ENCODE data around the gene SLC35G4.
"Not testable (repeated sequence)": the region's sequence is repeated elsewhere in the genome, so short reads cannot be mapped to it uniquely, and the experiment has no call there.

SLC35G4 gene

DNA sequence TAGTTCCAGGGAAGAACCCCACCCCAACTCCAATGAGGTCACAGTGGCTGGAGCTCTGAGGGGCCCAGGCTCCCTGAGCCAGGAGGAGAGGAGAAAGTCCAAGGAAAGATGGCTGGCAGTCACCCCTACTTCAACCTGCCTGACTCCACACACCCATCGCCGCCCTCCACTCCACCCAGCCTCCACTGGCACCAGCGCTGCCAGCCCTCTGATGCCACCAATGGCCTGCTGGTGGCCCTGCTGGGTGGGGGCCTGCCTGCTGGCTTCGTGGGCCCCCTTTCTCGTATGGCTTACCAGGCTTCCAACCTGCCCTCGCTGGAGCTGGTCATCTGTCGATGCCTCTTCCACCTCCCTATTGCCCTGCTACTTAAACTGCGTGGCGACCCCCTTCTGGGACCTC lies at the start of gene SLC35G4:
TSS of gene SLC35G4 (plus strand) at position 109 of the 400 bp plus-strand sequence. CDS start at position 109, 0 bp downstream.
- not testable (repeated sequence) for FAIRE-seq; DNase-seq (ENCODE audit: insufficient read length, low spot score)

DNA sequence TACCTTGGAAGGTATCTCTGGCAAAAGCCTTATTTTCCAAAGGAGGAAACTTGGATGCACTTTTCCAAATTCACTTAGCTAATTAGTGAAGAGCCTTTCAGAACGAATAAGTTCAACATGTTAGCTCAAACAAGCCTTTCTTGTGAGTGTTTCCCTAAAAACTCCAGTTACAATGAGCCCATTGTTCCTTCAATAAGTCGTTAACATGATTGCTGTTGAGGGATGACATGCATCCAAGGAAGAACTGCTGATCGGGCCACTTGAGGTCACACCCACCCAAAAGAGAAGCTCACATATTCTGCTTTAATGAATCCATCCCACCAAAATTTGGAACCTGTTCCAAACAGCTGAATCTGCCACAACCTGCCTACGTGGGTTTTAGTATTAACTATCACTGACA lies 48.1 kb upstream of the SLC35G4 start:
- no peak for FAIRE-seq
- DNase-seq (ENCODE audit: insufficient read length, low spot score): no peak

DNA sequence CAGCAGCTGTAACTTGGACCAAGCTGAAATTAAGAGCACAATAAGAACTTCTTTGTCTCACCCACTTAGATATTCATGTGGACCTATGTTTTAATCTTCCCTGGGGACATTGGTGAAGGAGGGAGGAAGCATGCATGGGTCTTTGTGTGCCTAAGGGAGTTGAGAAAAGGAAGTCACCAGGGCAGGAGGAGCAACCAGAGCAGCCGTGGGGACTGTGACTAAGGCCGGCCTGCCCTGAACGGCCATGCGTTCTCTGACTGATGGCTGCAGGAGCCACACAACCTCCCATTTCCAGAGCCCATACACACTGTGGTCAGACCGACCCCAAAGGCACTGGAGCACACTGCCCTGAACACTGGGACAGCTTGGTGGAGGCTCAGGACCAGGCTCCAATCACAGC lies 43.7 kb upstream of the SLC35G4 start:
- FAIRE-seq: no peak
- no peak for DNase-seq (ENCODE audit: insufficient read length, low spot score)

DNA sequence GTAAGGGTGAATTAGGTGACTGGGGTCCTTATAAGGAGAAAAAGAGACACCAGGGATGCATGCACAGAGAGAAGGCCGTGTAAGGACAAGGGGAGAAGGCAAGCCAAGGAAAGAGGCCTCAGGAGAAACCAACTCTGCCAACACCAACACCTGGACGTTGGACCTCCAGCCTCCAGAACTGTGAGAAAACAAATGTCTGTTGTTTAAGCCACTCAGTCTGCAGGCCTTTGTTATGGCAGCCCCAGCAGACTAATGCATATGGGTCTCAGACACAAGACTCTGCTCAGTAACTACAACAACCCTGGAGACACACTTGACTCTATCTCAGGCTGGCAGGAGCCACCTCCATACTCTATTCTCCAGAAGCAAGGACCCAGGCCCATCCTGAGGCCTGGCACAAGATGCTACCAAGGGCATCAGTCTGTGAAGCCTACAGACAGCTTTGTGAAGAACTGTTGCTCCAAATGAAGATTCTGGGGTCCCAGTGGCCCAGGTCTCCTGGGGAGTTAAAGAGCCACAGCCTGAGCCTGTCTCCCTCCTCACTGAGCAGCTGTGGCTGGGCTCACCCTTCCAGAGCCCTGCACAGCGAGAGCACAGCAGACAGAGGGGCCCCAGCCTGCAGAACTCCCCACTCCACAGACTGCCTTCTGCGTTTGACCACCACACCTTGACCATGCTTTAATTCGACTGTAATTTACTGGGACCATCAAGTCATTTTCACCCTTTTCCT lies 43.0 kb upstream of the SLC35G4 start:
- FAIRE-seq (no peak), DNase-seq (ENCODE audit: insufficient read length, low spot score) (no peak)

DNA sequence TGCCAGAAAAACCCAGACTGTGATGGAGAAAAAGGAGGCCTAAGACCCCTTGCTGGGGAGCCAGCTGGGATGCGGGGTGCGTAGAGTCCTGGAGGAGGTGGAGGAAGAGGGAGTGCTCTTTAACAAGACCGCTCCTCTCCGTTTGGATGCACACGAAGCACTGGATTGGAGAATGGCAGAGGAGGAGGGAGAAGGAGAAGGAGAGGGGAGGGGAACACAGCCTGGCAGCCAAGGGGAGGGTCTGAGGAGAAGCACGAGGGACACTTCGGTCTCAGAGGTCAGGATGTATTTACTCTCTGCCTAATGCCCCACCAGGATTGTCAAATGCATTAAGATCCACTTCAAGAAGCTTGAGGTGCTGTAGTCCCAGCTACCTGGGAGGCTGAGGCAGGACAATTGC lies 42.0 kb upstream of the SLC35G4 start:
- FAIRE-seq: no peak
- DNase-seq (ENCODE audit: insufficient read length, low spot score): no peak

DNA sequence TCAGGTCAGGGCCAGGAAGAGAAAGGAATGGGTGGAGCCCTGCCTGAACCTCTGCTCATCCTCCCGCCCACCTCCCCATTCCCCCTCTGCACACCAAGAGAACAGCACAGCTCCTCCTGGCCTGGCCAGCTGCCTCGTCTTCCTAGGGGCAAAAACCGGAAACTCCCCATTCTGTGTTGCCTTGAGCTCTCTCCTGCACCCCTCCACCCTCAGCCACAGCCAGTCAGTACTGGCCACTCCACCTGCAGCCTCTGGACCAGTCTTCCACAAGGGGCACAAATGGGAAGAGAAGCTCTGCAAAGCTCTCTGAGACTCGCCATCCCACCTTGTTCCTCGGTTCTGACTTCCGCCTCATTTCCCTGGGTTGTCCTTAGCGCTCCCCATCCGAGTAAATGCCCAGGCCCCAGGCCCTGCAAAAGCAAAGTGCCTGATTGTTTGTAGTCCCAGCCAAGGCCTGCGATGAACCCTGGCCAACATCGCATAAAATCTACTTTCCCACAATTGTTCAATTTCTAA lies 39.3 kb upstream of the SLC35G4 start:
- DNase-seq (ENCODE audit: insufficient read length, low spot score): no peak
- FAIRE-seq: no peak

DNA sequence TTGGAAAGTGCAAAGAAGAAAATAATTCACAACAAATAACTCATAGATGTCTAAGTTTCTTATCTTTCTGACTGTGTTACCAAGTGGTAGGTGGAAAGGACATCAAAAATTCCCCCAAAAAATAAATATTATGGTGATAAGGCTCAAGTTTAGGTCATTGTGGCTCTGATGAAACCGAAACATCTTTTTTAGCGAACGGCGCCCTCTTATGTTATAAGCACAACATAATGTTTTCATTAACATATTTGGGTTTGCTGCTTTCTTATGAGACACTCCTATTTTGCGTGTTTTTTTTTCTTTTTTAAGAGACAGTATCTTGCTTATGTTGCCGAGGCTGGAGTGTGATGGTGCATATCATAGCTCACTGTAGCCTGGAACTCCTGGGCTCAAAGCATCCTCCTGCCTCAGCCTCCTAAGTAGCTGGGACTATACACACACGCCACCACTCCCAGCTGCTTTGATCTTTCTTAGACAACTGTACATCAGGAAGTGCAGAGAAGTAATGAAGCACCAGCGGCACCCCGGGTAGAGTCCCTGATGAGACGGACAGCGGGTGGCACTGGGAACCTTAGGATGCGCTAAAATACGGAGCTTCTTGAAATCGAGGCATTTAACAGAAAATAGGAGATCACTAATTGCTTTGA lies 38.5 kb upstream of the SLC35G4 start:
- DNase-seq (ENCODE audit: insufficient read length, low spot score): no peak
- no peak for FAIRE-seq

DNA sequence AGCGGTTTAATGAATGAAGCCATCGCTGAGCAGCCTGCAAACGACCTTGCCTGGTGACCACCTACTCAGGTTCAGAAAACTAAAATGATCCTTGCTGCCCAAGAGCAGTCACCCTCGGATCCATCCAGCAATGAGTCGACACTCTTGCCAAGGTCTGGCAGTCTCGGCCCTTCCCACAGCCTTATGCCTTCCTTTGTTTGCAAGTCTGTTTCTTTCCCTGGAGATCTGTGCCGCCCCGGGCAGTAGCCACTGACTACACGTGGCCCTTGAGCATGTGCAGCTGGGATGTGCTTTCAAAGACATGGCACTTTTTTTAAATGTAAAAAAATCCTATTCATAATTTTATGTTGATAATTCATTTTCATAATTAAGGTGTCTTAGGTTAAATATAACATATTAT lies 37.2 kb upstream of the SLC35G4 start:
- DNase-seq (ENCODE audit: insufficient read length, low spot score): no peak
- FAIRE-seq: no peak

DNA sequence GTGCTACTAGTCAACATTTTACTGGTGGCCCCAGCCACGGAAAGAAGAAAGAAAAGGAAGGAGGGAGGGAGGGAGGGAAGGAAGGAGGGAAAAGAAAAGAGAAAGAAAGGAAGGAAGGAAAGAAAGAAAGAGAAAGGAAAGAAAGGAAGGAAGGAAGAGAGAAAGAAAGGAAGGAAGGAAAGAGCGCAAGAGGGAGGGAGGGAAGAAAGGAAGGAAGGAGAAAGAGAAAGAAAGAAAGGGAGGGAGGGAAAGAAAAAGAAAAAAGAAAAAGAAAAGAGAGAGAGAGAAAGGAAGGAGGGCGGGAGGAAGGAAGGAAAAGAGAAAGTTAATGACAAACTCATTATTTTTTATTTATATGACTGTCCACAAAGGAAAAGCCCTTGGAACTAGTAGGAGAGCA lies 34.9 kb upstream of the SLC35G4 start:
- no peak for DNase-seq (ENCODE audit: insufficient read length, low spot score)
- no peak for FAIRE-seq

DNA sequence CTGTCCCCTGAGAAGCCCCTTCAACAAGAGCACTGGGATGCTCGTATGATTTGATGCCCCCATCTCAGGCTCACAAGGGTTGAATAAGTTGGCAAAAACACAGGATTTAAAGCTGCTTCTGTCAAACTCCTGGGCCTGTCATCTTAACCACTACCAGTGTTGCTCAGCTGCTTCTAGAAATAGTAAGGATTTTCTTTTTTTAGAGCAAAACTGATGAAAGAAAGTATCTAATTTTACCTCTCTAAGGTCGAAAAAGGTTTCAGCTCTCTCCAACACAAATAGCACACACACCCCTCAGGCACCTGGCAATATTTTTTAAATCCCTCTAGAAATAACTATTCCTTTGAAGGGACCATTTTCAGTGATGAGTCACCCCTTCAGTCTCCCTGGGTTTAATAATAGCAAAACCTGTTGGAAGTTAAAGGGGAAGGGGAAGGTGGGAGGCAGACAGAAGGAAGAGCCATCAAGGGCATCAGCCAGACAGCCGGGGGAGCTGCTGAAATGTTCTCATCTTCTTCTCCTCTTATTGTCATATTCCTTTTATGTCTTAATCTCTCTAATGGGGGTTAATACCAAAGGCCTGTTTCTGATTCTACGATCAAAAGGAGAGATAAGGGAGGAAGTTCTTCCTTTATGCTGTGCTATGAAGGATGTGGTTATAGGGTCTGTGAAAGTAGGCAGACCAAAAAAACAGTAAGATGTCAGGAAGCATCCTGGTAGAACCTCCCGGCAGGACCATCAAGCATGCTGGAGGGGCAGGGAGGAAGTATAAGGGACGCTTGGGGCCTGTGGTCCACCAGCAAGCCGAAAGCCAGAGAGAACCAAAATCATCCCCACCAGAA lies 31.9 kb upstream of the SLC35G4 start:
- DNase-seq (ENCODE audit: insufficient read length, low spot score): no peak
- no peak for FAIRE-seq

DNA sequence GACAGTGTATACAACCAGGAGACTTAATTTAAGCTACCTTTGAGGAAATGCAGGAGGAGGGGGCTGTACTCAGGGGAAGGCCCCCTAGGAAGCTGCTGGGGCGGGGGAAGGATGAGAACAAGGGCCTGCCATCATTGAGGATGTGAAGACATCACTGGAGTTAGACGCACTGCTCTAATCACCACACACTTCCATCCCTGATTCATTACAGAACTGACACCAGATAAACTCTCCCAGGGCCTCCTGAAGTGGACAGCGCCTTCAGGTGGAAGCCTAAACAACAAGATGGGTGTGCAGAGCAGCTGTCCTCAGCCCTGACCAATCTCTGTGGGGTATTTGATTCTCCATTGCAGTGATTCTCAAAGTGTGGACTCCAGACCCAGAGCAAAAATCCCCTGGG lies 30.6 kb upstream of the SLC35G4 start:
- FAIRE-seq: no peak
- DNase-seq (ENCODE audit: insufficient read length, low spot score): no peak

DNA sequence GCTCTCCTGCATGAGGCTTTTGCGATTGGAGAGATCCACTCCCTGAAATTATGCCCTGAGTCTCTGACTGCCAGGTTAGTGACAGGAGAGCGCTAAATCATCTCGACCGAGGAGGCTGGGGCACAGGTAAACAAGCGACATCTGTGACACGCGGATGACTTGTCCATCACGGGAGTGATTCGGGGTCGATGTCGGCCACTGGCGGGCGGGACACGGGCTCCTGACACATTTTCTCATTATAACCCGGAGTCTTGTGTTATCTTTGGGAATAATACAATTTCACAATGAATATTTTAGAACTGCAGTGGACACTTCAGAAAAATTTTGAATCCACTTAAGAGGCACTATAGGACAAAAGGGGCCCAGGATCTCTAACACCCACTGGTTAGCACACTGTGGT lies 29.5 kb upstream of the SLC35G4 start:
- DNase-seq (ENCODE audit: insufficient read length, low spot score) (no peak), FAIRE-seq (no peak)

DNA sequence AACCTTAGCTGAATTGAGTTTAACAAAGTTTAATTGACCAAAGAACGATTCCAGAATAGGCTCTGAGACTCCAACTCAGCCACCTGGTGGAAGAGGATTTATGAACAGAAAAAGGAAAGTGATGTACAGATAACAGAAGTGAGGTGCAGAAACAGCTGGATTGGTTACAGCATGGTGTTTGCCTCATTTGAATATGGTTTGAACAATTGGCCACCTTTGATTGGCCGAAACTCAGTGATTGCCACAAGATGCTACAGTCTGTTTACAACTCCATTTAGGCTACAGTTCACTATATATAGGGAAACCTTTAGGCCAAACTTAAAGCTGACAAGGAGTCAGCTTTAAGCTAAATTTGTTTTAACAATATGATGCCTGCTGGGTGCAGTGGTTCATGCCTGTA lies 28.1 kb upstream of the SLC35G4 start:
- FAIRE-seq: no peak
- DNase-seq (ENCODE audit: insufficient read length, low spot score): no peak

DNA sequence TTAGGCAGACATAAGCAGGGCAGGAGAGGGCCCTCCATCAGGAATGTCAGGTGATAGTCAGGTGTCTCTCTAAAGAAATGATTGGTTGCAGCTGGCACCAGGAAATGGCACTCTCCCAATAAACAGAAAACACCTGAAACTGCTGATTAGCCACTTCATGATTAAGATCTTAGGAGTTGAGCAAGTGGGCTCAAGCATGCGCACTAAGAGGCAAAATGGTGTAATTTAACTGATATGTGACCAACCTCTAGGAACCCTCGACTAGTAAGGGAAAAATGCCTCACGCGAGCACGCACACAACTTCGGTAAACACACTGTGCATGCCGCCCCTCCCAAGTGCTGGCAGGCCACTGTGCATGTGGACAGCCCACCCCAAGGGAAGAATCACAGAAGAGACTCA lies 23.8 kb upstream of the SLC35G4 start:
- DNase-seq (ENCODE audit: insufficient read length, low spot score) (no peak), FAIRE-seq (no peak)

DNA sequence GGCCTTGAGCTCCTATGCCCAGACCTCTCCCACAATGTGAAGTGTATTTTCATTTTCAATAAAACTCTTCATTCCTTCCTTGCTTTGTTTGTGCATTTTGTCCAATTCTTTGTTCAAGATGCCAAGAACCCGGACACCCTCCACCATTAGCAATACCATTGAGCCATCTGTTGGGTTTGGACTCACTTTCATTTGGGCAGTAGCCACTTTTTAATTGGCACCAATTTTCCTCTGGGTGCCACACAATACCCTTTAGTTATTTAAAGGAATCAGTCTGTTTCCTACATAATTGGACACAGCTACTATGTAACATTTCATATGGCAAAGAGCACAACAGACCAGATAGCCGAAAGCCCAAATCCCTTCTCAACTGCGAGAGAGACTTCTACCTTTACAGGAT lies 22.5 kb upstream of the SLC35G4 start:
- no peak for DNase-seq (ENCODE audit: insufficient read length, low spot score)

DNA sequence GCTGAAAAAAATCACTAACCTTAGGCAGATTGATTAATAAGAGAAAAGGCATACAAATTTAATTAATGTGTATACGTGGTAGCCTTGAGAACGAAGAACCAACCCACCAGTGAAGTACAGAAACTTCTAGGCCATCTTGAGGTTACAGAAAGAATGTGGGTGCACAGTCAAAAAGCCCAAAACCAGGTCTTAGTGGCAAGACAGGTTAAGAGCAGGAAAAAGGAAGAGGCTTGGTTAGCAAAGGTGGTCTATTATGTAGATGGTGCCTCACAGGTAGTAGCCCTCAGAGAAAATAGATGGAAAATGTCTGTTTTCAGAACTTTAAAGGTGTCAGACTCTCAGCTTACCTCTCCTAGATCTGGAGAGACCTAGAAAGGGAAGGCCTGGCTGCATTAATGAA lies 22.0 kb upstream of the SLC35G4 start:
- FAIRE-seq: no peak
- no peak for DNase-seq (ENCODE audit: insufficient read length, low spot score)

More for the DNA sequence above, 22.5 kb upstream of the SLC35G4 start:
- no peak for FAIRE-seq

DNA sequence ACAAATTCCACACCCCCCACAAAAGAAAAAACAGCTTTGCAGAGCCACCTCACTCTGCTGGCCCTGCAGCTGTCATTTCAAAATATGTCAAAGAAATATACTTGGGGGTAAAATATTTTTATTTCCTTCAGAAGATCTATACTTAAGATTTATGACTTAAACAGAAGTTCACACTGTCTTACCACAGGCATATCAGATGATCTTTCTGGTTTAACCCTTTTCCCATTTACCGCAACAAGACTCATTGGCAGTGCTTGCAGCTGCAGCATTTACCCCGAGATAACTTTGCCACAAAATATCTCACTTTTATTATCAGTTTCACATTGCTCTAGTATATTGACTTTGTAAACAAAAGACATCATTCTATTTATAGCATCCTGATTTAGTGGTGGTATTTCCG lies 21.6 kb upstream of the SLC35G4 start:
- FAIRE-seq: no peak
- DNase-seq (ENCODE audit: insufficient read length, low spot score): no peak

DNA sequence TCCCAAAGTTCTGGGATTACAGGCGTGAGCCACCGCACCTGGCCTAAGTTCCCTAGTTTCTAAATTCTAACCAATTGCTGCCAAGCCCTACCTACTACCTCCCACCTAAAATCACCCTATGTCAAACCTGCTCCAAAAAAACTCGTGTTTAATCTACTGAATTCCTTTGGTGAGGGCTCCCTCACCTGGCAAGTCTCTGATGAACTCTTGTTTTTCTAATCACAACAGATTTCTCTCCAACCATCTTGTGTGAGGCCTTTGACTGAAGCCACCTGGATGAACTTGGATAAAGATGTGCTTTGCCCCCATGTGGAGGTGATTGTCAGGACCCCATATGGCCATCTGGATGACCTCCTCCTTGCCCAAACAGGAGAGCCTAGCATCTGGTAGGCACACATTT lies 17.4 kb upstream of the SLC35G4 start:
- FAIRE-seq (no peak), DNase-seq (ENCODE audit: insufficient read length, low spot score) (no peak)

DNA sequence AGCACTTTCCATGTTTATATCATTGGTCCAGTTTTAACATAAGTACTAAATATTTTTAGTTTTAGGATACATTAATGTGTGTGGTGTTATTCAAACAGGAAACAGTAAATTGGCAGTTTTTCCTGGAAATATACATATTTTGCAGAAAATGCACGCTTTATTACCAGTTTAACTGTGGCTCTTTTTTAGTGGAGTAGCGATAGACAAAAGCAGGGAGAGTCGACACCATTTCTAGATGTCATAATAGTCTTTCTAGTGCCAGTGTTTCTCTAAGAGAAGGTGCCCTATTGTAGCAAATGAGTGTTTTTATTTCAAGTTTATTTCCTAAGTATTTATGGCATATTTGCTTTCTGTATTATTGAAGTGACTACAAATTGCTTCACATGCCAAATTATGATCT lies 9.1 kb upstream of the SLC35G4 start:
- FAIRE-seq: no peak

DNA sequence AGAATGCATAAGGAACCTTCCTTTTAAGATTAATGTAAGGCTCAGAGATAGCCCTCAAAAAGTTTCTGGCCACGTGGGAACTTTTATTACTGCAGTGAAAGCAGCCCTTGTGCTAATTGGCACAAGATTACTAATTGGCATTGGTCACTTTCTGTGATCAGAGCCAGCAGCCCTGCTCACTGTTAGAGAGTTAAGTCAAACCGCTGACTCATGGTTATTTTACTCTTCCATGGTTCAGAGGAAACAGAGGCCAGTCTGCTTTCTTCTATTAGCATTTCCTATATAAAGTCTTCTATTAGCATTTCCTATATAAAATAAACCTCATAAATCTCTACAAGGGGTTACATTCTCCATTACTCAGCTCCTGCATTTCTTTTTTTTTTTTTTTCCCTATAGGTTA lies 1.5 kb upstream of the SLC35G4 start:
- no peak for FAIRE-seq
- DNase-seq (ENCODE audit: insufficient read length, low spot score): no peak

More for the DNA sequence above, 9.1 kb upstream of the SLC35G4 start:
- DNase-seq (ENCODE audit: insufficient read length, low spot score): no peak

DNA sequence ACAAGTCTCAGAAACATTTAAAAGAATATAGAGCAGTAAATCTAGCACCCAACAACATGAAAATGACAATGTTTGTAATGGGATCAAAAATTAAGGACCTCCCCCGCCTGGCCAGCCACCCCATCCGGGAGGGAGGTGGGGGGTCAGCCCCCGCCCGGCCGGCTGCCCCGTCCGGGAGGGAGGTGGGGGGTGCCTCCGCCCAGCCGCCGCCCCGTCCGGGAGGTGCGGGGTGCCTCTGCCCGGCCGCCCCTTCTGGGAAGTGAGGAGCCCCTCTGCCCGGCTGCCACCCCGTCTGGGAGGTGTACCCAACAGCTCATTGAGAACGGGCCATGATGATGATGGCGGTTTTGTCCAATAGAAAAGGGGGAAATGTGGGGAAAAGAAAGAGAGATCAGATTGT lies 778 bp upstream of the SLC35G4 start:
- DNase-seq (ENCODE audit: insufficient read length, low spot score); FAIRE-seq: not testable (repeated sequence)
